CMK (cell line): ENCODE measurements around the gene MRPS18B.
"Not testable (repeated sequence)": the region's sequence is repeated elsewhere in the genome, so short reads cannot be mapped to it uniquely, and the experiment has no call there.

Experiments
- DNase-seq: peaks from one replicate; pipeline ENCODE4 v3.0.0-alpha.2; 2010; ENCODE audit warnings: low read depth

The MRPS18B gene

GRCh38 chr6:30617565-30618269, at the start of gene MRPS18B:
TSS of gene MRPS18B (plus strand) at chr6:30617840. CDS start at chr6:30617866, 26 bp downstream.
- DNase-seq, result peak; percentile 97

GRCh38 chr6:30568245-30568644, 49.4 kb upstream of the MRPS18B start:
- no peak for DNase-seq

GRCh38 chr6:30570263-30570662, 47.4 kb upstream of the MRPS18B start:
- DNase-seq, result no peak

- DNase-seq, result no peak
Observed at GRCh38 chr6:30570740-30571074, 46.9 kb upstream of the MRPS18B start.

GRCh38 chr6:30571075-30571761, 46.4 kb upstream of the MRPS18B start, which contains the start of gene ABCF1:
TSS of gene ABCF1 (plus strand) at chr6:30571442. CDS start at chr6:30571488, 46 bp downstream.
- DNase-seq, result peak; percentile 92

- no peak for DNase-seq
Observed at GRCh38 chr6:30571762-30572082, 45.9 kb upstream of the MRPS18B start.

- no peak for DNase-seq
Observed at GRCh38 chr6:30572148-30572547, 45.5 kb upstream of the MRPS18B start.

- no peak for DNase-seq
Observed at GRCh38 chr6:30573113-30573512, 44.5 kb upstream of the MRPS18B start.

- no peak for DNase-seq
Observed at GRCh38 chr6:30578051-30578450, 39.6 kb upstream of the MRPS18B start.

- no peak for DNase-seq
Observed at GRCh38 chr6:30583921-30584320, 33.7 kb upstream of the MRPS18B start.

- no peak for DNase-seq
Observed at GRCh38 chr6:30589754-30590358, 27.8 kb upstream of the MRPS18B start.

- no peak for DNase-seq
Observed at GRCh38 chr6:30590509-30590908, 27.1 kb upstream of the MRPS18B start.

- no peak for DNase-seq
Observed at GRCh38 chr6:30591008-30591407, 26.6 kb upstream of the MRPS18B start.

GRCh38 chr6:30592287-30592686, 25.4 kb upstream of the MRPS18B start:
- DNase-seq, result no peak

- DNase-seq, result not testable (repeated sequence)
Observed at GRCh38 chr6:30597315-30598144, 20.1 kb upstream of the MRPS18B start.

- DNase-seq, result no peak
Observed at GRCh38 chr6:30598912-30599624, 18.6 kb upstream of the MRPS18B start.

GRCh38 chr6:30599625-30600324, 17.9 kb upstream of the MRPS18B start:
- no peak for DNase-seq

- no peak for DNase-seq
Observed at GRCh38 chr6:30600451-30600961, 17.1 kb upstream of the MRPS18B start.

GRCh38 chr6:30601436-30601814, 16.2 kb upstream of the MRPS18B start:
- no peak for DNase-seq

GRCh38 chr6:30601815-30602641, 15.6 kb upstream of the MRPS18B start:
- no peak for DNase-seq
